ENCODE results near the gene PRSS27. TPM values are rescaled to one million over a fixed set of nuclear protein-coding genes. Genes with fewer than 3 reads are reported as not detected.

Gene PRSS27
- total RNA-seq: under 1 TPM; 0.15 to 0.56 TPM

DNA sequence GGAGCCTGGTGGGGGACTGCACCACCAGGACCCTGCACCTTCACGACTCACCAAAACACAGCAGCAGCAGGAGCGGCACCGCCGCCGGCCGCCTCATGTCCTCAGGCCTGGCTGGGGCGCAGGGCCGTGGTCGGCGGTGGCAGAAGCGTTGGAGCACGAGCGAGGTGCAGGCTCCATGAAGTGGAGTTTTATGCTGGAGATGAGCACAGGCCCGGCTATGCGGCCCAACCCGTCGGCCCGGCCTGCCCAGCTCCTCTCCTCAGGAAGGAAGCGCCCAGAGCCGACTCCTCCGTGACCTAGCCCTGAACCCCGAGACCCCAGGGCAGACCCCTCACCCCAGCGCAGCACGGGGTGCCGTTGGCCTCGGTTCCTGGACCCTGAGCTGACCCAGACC is at the start of gene PRSS27:
Gene PRSS27, minus strand, starts transcription at position 161 of the 394 bp plus-strand sequence. Its CDS starts 64 bp downstream, at position 97.
- peak within 1 kb of the TSS; percentile 22 to 72 for H3K9ac ChIP-seq (ENCODE audit: low read depth in 2 of 2, low read length in 2 of 2)

GRCh38 chr16:2769675-2770056 is 49.6 kb upstream of the PRSS27 start:
- peak; percentile 90 for DNase-seq
- H3K36me3 ChIP-seq: peaks cover 41% of the 10 kb centered on the region
- no peak for TF ChIP-seq CTCF (IDR thresholded peaks at IDR 0.05)
- peak overlapping the region; percentile 33 to 73 for H3K9ac ChIP-seq (ENCODE audit: low read depth in 2 of 2, low read length in 2 of 2)
- peaks cover 16% of the 10 kb centered on the region for H3K4me1 ChIP-seq
- H3K27ac ChIP-seq: peak overlapping the region; percentile 67
- H3K9me3 ChIP-seq: no peaks in the 10 kb centered on the region
- no peak overlapping the region for H3K4me3 ChIP-seq
- intact Hi-C loops (cut with DNase I): no loop called here
- no peaks in the 10 kb centered on the region for H3K27me3 ChIP-seq

More for the DNA sequence above, at the start of gene PRSS27:
- DNase-seq: no peak
- Histone ChIP-seq H3K27me3 (peaks cover 4% of the 10 kb centered on the region), H3K4me3 (peak within 1 kb of the TSS; percentile 61), H3K9me3 (no peaks in the 10 kb centered on the region), H3K36me3 (no peaks in the 10 kb centered on the region), H3K4me1 (peaks cover 5% of the 10 kb centered on the region), H3K27ac (peak within 1 kb of the TSS; percentile 87)
- intact Hi-C loops (cut with DNase I): no loop called here
- TF ChIP-seq CTCF (IDR thresholded peaks at IDR 0.05): no peak

- H3K36me3 ChIP-seq: peaks cover 39% of the 10 kb centered on the region
Measured at GRCh38 chr16:2769100-2769529, 49.1 kb upstream of the PRSS27 start.

DNA sequence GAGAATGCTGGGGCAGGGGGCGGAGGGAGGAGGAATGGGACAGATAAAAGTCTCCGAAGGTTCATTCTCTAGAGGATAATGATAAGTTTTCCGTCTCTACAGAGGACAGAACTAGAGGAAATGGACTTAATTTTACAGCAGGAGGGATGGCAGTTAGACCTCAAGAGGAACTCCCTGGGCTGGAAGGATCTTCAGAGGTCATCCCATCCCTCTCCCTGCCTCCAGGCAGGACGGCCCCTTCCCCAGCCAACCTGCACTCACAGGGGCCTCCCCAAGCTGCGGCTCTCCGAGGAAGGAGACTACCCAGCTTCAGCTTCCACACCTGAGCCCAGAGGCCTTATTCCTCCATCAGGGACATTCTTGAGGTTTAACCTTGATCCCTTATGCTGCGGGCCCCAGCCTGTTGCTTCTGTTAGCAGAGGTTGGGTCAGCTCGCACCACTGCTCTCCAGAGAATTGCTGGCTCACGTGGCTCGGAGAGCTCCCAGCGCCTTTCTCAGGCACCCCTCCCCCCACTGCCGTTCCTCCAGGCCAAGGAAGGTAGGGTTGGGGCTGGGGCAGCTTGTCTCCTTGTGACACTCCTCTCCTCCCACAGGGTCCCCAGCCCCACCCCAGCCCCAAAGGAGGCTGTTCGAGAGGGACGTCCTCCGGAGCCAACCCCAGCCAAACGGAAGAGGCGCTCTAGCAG is 48.5 kb upstream of the PRSS27 start:
- H3K4me1 ChIP-seq: peaks cover 16% of the 10 kb centered on the region
- no peak overlapping the region for H3K27ac ChIP-seq
- intact Hi-C loops (cut with DNase I): no loop called here
- no peaks in the 10 kb centered on the region for H3K27me3 ChIP-seq
- H3K4me3 ChIP-seq: no peak overlapping the region
- TF ChIP-seq CTCF (IDR thresholded peaks at IDR 0.05): no peak
- peaks cover 43% of the 10 kb centered on the region for H3K36me3 ChIP-seq
- no peaks in the 10 kb centered on the region for H3K9me3 ChIP-seq
- DNase-seq: no peak
- H3K9ac ChIP-seq (ENCODE audit: low read depth in 2 of 2, low read length in 2 of 2): peak overlapping the region in 1 of 2 donors; percentile 73

More at GRCh38 chr16:2769100-2769529, 49.1 kb upstream of the PRSS27 start:
- Histone ChIP-seq H3K4me3 (no peak overlapping the region), H3K9me3 (no peaks in the 10 kb centered on the region), H3K27me3 (no peaks in the 10 kb centered on the region), H3K27ac (peak overlapping the region; percentile 67), H3K9ac (ENCODE audit: low read depth in 2 of 2, low read length in 2 of 2) (peak overlapping the region in 1 of 2 donors; percentile 73), H3K4me1 (peaks cover 16% of the 10 kb centered on the region)
- intact Hi-C loops (cut with DNase I): no loop called here
- DNase-seq: no peak
- TF ChIP-seq CTCF (IDR thresholded peaks at IDR 0.05): no peak

DNA sequence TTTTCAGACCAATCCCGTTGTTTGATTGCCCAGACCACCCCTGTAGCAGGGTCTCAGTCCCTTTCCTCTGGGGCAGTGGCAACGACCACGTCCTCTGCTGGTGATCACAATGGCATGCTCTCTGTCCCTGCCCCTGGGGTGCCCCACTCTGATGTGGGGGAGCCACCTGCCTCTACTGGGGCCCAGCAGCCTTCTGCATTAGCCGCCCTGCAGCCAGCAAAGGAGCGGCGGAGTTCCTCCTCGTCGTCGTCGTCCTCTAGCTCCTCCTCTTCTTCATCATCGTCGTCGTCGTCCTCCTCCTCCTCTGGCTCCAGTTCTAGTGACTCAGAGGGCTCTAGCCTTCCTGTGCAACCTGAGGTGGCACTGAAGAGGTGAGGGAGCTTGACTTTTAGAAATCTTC is 47.9 kb upstream of the PRSS27 start:
- no peak for DNase-seq
- Histone ChIP-seq H3K27ac (no peak overlapping the region), H3K27me3 (no peaks in the 10 kb centered on the region), H3K4me1 (peaks cover 16% of the 10 kb centered on the region), H3K4me3 (no peak overlapping the region), H3K36me3 (peaks cover 48% of the 10 kb centered on the region), H3K9ac (ENCODE audit: low read depth in 2 of 2, low read length in 2 of 2) (no peak overlapping the region), H3K9me3 (no peaks in the 10 kb centered on the region)
- intact Hi-C loops (cut with DNase I): no loop called here
- TF ChIP-seq CTCF (IDR thresholded peaks at IDR 0.05): no peak
